ENCODE data around the gene GTF2F2. TPM values are rescaled to one million over a fixed set of nuclear protein-coding genes. Genes with fewer than 3 reads are reported as not detected.

GTF2F2 gene
- total and polyA plus RNA-seq, 7 donors = 18.5 to 32.7 (median 28.5) TPM

DNA sequence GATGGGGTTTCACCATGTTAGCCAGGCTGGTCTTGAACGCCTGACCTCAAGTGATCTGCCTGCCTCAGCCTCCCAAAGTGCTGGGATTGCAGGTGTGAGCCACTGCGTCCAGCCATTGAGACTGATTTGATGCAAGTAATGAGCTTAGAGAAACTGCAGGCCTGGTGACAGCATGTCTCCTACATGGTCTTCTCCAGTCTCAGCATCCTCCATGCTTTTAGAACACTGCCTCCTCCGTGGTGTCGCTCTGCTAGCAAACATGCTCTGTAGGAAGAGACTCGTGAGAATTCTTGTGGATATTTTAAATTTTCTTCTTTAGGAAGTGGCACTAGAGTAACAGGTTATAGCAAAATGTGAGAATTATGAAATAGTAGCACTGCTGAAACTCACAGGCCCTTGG, 183.6 kb downstream of the GTF2F2 start:
- 87 to 88% methylated on average over 5 of the region's 5 CpGs for WGBS, 2 donors
- no peaks in the 10 kb centered on the region for H3K27me3 ChIP-seq
- H3K9me3 ChIP-seq = no peaks in the 10 kb centered on the region
- H3K4me1 ChIP-seq = peaks cover 0 to 25% (median 15%) of the 10 kb centered on the region in 4 donors
- TF ChIP-seq EP300 (IDR thresholded peaks at IDR 0.05) = no peak
- TF ChIP-seq POLR2A (IDR thresholded peaks at IDR 0.05) = no peak
- no peak for TF ChIP-seq POLR2AphosphoS5 (IDR thresholded peaks at IDR 0.05)
- H3K4me3 ChIP-seq = no peak overlapping the region
- H3K27ac ChIP-seq = no peak overlapping the region
- H3K36me3 ChIP-seq = no peaks in the 10 kb centered on the region
- intact Hi-C loops (cut with DNase I) = no loop called here
- no peak for DNase-seq

DNA sequence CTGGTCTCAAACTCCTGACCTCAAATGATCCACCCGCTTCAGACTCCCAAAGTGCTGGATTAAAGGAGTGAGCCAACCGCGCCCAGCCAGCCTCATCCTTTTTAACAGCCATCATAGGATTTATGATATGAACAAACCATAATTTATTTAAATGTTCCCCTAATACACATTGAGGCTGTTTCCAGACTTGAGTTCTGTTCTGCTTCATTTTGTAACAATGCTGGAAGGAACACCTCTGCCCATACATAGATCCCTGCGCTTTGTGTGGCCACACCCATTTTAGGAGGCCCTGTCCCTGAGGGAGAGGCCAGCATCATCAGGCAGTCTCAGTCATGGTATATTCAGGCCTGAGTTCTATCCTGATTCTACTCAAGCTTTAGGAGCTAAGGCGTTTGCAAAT, 184.8 kb downstream of the GTF2F2 start:
- 63 to 78% methylated on average over 5 of the region's 5 CpGs for WGBS, 2 donors
- peak; percentile 90 for DNase-seq
- Histone ChIP-seq H3K36me3 (no peaks in the 10 kb centered on the region), H3K9me3 (no peaks in the 10 kb centered on the region), H3K27ac (peak overlapping the region in 3 of 4 donors; percentile 75 to 82 (median 78)), H3K4me1 (peaks cover 0 to 28% (median 18%) of the 10 kb centered on the region in 4 donors), H3K4me3 (no peak overlapping the region), H3K27me3 (no peaks in the 10 kb centered on the region)
- intact Hi-C loops (cut with DNase I) = loop anchor here (5.0 kb wide), 1 partner anchor 98 kb away; no protein-coding TSS in a partner anchor
- no peak for TF ChIP-seq POLR2A (IDR thresholded peaks at IDR 0.05)
- TF ChIP-seq EP300 (IDR thresholded peaks at IDR 0.05) = peak in 3 of 4 donors; percentile 10 to 72 (median 64)
- TF ChIP-seq POLR2AphosphoS5 (IDR thresholded peaks at IDR 0.05) = peak; percentile 77 to 91 (median 86)

DNA sequence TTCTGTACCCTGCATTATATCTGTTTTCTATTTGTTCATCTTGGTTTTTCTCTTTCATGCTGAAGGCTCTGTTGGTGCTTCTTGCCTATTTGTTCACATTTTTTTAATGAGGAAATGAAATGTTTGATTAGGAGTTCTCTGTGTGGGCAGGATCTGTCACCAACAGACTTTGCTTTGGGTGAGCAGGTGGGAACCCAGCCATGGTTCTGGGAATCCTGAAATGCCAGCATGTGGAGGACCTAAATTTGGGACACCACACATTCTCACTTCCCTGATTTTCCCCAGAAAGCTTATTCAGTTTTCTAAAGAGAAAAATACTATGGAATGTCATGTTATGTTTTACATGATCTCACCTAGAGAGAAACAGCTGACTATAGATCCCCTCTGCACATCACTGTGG, 186.7 kb downstream of the GTF2F2 start:
- Histone ChIP-seq H3K27me3 (no peaks in the 10 kb centered on the region), H3K27ac (no peak overlapping the region), H3K36me3 (no peaks in the 10 kb centered on the region), H3K4me3 (no peak overlapping the region), H3K4me1 (peaks cover 0 to 42% (median 30%) of the 10 kb centered on the region in 4 donors), H3K9me3 (no peaks in the 10 kb centered on the region)
- intact Hi-C loops (cut with DNase I) = loop anchor here (5.0 kb wide), 1 partner anchor 100 kb away; no protein-coding TSS in a partner anchor
- DNase-seq = no peak
- TF ChIP-seq POLR2A (IDR thresholded peaks at IDR 0.05) (no peak), EP300 (IDR thresholded peaks at IDR 0.05) (no peak), POLR2AphosphoS5 (IDR thresholded peaks at IDR 0.05) (no peak)
- TF ChIP-seq, protein P1, sequence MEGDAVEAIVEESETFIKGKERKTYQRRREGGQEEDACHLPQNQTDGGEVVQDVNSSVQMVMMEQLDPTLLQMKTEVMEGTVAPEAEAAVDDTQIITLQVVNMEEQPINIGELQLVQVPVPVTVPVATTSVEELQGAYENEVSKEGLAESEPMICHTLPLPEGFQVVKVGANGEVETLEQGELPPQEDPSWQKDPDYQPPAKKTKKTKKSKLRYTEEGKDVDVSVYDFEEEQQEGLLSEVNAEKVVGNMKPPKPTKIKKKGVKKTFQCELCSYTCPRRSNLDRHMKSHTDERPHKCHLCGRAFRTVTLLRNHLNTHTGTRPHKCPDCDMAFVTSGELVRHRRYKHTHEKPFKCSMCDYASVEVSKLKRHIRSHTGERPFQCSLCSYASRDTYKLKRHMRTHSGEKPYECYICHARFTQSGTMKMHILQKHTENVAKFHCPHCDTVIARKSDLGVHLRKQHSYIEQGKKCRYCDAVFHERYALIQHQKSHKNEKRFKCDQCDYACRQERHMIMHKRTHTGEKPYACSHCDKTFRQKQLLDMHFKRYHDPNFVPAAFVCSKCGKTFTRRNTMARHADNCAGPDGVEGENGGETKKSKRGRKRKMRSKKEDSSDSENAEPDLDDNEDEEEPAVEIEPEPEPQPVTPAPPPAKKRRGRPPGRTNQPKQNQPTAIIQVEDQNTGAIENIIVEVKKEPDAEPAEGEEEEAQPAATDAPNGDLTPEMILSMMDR (IDR thresholded peaks at IDR 0.05) = no peak

DNA sequence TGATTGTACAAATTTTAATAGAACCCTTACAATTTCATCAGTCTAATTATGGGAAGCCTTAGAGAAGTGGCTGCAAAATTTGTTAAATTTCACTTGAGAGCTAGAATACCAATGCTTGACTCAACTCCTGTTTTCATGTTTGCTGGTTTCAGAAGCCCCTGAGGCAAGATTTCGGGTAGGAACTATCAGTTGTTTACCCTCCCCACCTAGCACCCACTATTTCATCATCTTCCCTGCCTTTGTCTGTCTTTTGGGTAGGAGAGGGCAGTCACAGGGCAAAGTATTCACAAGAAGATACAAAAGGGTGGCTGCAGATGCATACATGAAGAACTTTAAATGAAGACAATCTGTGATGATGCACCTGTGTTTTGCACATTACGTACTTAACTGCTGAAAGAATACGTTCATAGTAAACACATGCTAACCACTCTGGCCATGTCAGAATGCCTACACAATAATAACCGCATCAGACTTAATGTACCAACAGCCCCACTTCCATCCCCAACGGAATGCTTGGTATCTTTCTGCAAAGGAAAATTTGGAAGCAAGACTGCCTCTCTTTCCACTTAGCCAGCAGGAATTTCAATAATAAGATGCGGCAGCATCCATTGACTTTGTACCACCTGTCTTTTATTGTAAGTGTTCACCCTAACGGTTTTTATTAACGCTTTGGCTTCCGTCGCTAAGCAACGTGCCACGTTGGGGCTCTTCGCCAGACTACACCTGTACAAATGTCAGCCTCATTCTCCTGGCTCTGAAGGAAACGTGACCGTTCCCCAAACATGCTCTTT, 190.2 kb downstream of the GTF2F2 start:
- Histone ChIP-seq H3K9me3 (no peaks in the 10 kb centered on the region), H3K27ac (no peak overlapping the region), H3K4me1 (peaks cover 0 to 25% (median 22%) of the 10 kb centered on the region in 4 donors), H3K27me3 (no peaks in the 10 kb centered on the region), H3K4me3 (peak overlapping the region in 3 of 4 donors; percentile 39 to 55 (median 54)), H3K36me3 (no peaks in the 10 kb centered on the region)
- intact Hi-C loops (cut with DNase I) = loop anchor here (2.0 to 5.0 kb wide), 2 partner anchors 30 to 338 kb away; partner anchors contain the start of gene TPT1
- 6 to 14% methylated on average over 15 of the region's 15 CpGs for WGBS, 2 donors
- TF ChIP-seq POLR2A (IDR thresholded peaks at IDR 0.05) (no peak), EP300 (IDR thresholded peaks at IDR 0.05) (no peak), POLR2AphosphoS5 (IDR thresholded peaks at IDR 0.05) (no peak)
- TF ChIP-seq, protein P1 (IDR thresholded peaks at IDR 0.05) = no peak
- DNase-seq = no peak

DNA sequence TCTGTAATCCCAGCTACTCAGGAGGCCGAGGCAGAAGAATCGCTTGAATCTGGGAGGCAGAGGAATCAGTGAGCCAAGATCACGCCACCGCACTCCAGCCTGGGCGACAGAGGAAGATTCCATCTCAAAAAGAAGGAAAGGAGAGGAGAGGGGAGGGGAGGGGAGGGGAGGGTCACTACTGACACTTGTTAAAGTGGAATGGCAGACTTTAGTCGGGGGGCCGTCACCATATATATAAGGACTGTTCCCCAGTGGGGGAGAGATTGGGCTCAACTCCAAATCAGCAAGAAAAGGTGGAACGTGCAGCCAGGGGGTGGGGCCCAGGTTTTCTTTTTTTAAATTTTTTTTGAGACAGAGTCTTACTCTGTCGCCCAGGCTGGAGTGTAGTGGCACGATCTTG, 194.5 kb downstream of the GTF2F2 start:
- Histone ChIP-seq H3K4me3 (no peak overlapping the region), H3K36me3 (no peaks in the 10 kb centered on the region), H3K27me3 (no peaks in the 10 kb centered on the region), H3K4me1 (peaks cover 0 to 17% (median 11%) of the 10 kb centered on the region in 4 donors), H3K9me3 (no peaks in the 10 kb centered on the region), H3K27ac (no peak overlapping the region)
- DNase-seq = no peak
- TF ChIP-seq EP300 (IDR thresholded peaks at IDR 0.05) (no peak), POLR2AphosphoS5 (IDR thresholded peaks at IDR 0.05) (no peak), POLR2A (IDR thresholded peaks at IDR 0.05) (no peak)
- TF ChIP-seq, protein P1 (IDR thresholded peaks at IDR 0.05) = no peak
- 91 to 95% methylated on average over 10 of the region's 10 CpGs for WGBS, 2 donors
- intact Hi-C loops (cut with DNase I) = loop anchor here (5.0 kb wide), 1 partner anchor 343 kb away; no protein-coding TSS in a partner anchor
